Vagina (tissue), 2 donors: ENCODE measurements around the gene YAE1.

Source experiments
- POLR2A ChIP-seq, 2 donors: fragments of 450-650 bp; IDR thresholded peaks; one replicate each; pipeline ENCODE4 v1.6.1; 2017; ENCODE audit warnings: antibody characterized with exemption in 2 of 2, mild to moderate bottlenecking in 2 of 2, moderate library complexity in 2 of 2
- TF ChIP-seq, protein P1 (sequence below), 3 experiments: fragments of 450-650 bp in 2 of 3; fragments of 200-600 bp in 1 of 3; sonication (generic) in 1 of 3; IDR thresholded peaks; one replicate each; pipeline ENCODE4 v1.5.1; 2017 to 2019; ENCODE audit warnings: antibody characterized with exemption in 3 of 3, mild to moderate bottlenecking in 2 of 3, moderate library complexity in 2 of 3

DNA sequence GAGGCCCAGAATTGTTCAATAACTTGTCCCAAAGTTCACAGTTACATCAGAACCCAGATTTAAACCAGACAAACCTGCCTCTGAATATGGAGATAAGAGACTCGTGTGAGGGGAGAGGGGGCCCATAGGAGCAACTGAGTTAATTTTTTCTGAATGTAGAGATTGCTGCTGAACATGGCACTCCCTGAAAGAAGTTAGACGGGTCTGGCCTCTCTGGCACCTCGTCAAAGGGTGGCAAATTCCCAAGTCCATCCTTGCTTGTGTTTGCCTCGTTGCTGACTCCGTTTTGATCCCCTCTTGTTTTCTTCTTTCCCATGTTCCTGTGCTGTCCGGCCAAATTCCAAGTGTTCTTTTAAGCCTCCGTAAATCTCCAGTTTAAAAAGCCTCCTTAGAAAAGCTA, 35.2 kb upstream of the YAE1 start:
- TF ChIP-seq, protein P1, sequence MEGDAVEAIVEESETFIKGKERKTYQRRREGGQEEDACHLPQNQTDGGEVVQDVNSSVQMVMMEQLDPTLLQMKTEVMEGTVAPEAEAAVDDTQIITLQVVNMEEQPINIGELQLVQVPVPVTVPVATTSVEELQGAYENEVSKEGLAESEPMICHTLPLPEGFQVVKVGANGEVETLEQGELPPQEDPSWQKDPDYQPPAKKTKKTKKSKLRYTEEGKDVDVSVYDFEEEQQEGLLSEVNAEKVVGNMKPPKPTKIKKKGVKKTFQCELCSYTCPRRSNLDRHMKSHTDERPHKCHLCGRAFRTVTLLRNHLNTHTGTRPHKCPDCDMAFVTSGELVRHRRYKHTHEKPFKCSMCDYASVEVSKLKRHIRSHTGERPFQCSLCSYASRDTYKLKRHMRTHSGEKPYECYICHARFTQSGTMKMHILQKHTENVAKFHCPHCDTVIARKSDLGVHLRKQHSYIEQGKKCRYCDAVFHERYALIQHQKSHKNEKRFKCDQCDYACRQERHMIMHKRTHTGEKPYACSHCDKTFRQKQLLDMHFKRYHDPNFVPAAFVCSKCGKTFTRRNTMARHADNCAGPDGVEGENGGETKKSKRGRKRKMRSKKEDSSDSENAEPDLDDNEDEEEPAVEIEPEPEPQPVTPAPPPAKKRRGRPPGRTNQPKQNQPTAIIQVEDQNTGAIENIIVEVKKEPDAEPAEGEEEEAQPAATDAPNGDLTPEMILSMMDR (IDR thresholded peaks at IDR 0.05) = no peak
- no peak for TF ChIP-seq POLR2A (IDR thresholded peaks at IDR 0.05)
